ENCODE results near the gene UFSP2. TPM values are rescaled to one million over a fixed set of nuclear protein-coding genes. Genes with fewer than 3 reads are reported as not detected.

Gene UFSP2
- total and polyA plus RNA-seq, 2 donors (not counting 1 experiment from before 2014, with no cell fraction given), result 43.1 to 43.2 TPM

DNA sequence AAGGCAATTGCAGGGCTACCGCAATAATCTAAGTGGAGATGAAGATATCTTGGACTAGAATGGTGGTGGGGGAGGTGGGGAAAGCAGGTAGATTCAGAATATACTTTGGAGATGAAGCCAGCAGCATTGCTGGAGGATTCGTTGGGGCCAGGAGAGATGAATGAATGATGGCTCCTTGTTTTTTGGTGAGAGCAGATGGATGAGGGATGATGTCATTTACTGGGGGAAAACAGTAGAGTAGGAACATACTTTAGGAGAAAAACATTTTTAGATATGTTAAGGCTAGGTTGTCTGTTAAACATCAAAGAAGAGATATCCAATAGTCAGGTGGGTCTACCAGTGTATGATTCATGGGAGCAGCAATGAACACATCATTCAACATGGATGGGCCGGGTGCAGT lies 39.9 kb upstream of the UFSP2 start:
- H3K4me2 ChIP-seq (ENCODE audit: extremely low read depth, insufficient read depth, low read length), result no peak overlapping the region
- H3K9me3 ChIP-seq (ENCODE audit: control insufficient read depth, insufficient read depth, low read depth, low read length), result no peaks in the 10 kb centered on the region
- no peak overlapping the region for H3K4me3 ChIP-seq (replicated peaks in 1 of 4; ENCODE audit: control extremely low read depth in 1 of 4, insufficient read depth in 1 of 4, low read depth in 3 of 4, low read length in 4 of 4)
- H2AFZ ChIP-seq (ENCODE audit: low read length), result no peak overlapping the region
- no peaks in the 10 kb centered on the region for H3K36me3 ChIP-seq (ENCODE audit: control insufficient read depth, insufficient read depth, low read length)
- no peak for DNase-seq (ENCODE audit: low read depth in 2 of 2)
- TF ChIP-seq, protein P1, sequence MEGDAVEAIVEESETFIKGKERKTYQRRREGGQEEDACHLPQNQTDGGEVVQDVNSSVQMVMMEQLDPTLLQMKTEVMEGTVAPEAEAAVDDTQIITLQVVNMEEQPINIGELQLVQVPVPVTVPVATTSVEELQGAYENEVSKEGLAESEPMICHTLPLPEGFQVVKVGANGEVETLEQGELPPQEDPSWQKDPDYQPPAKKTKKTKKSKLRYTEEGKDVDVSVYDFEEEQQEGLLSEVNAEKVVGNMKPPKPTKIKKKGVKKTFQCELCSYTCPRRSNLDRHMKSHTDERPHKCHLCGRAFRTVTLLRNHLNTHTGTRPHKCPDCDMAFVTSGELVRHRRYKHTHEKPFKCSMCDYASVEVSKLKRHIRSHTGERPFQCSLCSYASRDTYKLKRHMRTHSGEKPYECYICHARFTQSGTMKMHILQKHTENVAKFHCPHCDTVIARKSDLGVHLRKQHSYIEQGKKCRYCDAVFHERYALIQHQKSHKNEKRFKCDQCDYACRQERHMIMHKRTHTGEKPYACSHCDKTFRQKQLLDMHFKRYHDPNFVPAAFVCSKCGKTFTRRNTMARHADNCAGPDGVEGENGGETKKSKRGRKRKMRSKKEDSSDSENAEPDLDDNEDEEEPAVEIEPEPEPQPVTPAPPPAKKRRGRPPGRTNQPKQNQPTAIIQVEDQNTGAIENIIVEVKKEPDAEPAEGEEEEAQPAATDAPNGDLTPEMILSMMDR (conservative IDR thresholded peaks at IDR 0.05 in 1 of 2, IDR thresholded peaks at IDR 0.05 in 1 of 2; ENCODE audit: low read depth in 1 of 2, low read length in 2 of 2), result no peak
- no peaks in the 10 kb centered on the region for H4K20me1 ChIP-seq (ENCODE audit: control insufficient read depth, extremely low read depth, insufficient read depth, low read length)
- H3K4me1 ChIP-seq (ENCODE audit: control insufficient read depth, extremely low read depth, insufficient read depth, low read length), result no peaks in the 10 kb centered on the region
- H3K27me3 ChIP-seq (ENCODE audit: control insufficient read depth, insufficient read depth, low read length), result peaks cover 5% of the 10 kb centered on the region
- H3K27ac ChIP-seq (ENCODE audit: insufficient read depth, low read length), result no peak overlapping the region
- no peak overlapping the region for H3K9ac ChIP-seq (ENCODE audit: insufficient read depth, low read length)
- no peaks in the 10 kb centered on the region for H3K79me2 ChIP-seq (ENCODE audit: control insufficient read depth, insufficient read depth, low read length)

DNA sequence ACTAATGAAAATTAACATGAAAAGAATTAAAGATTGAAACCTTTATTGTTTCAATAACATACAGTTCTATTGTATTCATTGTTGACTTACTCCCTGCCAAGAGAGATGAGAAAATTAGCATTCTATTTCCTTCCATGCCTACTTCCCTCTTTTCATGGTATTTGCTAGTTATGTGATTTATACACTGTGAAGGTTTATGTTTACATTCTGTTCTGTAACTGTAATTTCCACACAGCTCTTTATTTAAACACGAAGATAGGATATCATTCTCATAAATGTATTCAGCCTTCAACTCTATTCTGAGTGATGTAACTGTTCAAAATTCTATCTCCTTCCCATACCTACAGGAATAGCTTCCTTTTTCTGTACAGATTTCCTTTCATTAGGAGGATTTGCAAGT lies 39.1 kb upstream of the UFSP2 start:
- Histone ChIP-seq H4K20me1 (ENCODE audit: control insufficient read depth, extremely low read depth, insufficient read depth, low read length) (no peaks in the 10 kb centered on the region), H3K4me1 (ENCODE audit: control insufficient read depth, extremely low read depth, insufficient read depth, low read length) (no peaks in the 10 kb centered on the region), H3K4me2 (ENCODE audit: extremely low read depth, insufficient read depth, low read length) (no peak overlapping the region), H3K9me3 (ENCODE audit: control insufficient read depth, insufficient read depth, low read depth, low read length) (no peaks in the 10 kb centered on the region), H3K27me3 (ENCODE audit: control insufficient read depth, insufficient read depth, low read length) (no peaks in the 10 kb centered on the region), H3K9ac (ENCODE audit: insufficient read depth, low read length) (no peak overlapping the region), H3K36me3 (ENCODE audit: control insufficient read depth, insufficient read depth, low read length) (no peaks in the 10 kb centered on the region), H3K4me3 (replicated peaks in 1 of 4; ENCODE audit: control extremely low read depth in 1 of 4, insufficient read depth in 1 of 4, low read depth in 3 of 4, low read length in 4 of 4) (no peak overlapping the region), H3K27ac (ENCODE audit: insufficient read depth, low read length) (no peak overlapping the region), H2AFZ (ENCODE audit: low read length) (no peak overlapping the region), H3K79me2 (ENCODE audit: control insufficient read depth, insufficient read depth, low read length) (no peaks in the 10 kb centered on the region)
- DNase-seq (ENCODE audit: low read depth in 2 of 2), result peak in 1 of 2 donors; percentile 47
- no peak for TF ChIP-seq EZH2 (IDR thresholded peaks at IDR 0.05; ENCODE audit: low read length, missing control alignments)
- TF ChIP-seq, protein P1 (conservative IDR thresholded peaks at IDR 0.05 in 1 of 2, IDR thresholded peaks at IDR 0.05 in 1 of 2; ENCODE audit: low read depth in 1 of 2, low read length in 2 of 2), result no peak

DNA sequence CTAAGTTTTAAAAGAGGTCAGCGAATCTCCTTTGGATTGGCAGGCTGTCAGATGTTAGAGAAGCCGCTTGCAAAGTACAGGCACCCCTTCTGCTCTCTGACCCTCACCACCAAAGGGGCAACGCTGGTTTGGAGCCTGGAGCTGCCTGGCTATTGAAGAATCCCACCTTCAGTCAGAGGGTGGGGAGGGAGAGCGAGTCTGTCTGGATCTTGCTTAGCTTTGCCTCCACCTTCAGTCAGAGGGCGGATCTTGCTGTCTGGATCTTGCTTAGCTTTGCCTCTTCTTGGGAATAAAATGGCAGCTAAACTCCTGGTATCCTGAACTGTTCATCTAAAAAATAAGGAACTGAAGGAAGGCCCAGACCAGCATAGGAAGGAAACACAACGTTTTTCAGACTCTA lies 38.4 kb upstream of the UFSP2 start:
- TF ChIP-seq, protein P1 (conservative IDR thresholded peaks at IDR 0.05 in 1 of 2, IDR thresholded peaks at IDR 0.05 in 1 of 2; ENCODE audit: low read depth in 1 of 2, low read length in 2 of 2), result no peak
- no peak for TF ChIP-seq EZH2 (IDR thresholded peaks at IDR 0.05; ENCODE audit: low read length, missing control alignments)
- DNase-seq (ENCODE audit: low read depth in 2 of 2), result no peak
- Histone ChIP-seq H2AFZ (ENCODE audit: low read length) (no peak overlapping the region), H3K9me3 (ENCODE audit: control insufficient read depth, insufficient read depth, low read depth, low read length) (no peaks in the 10 kb centered on the region), H3K79me2 (ENCODE audit: control insufficient read depth, insufficient read depth, low read length) (no peaks in the 10 kb centered on the region), H3K4me3 (replicated peaks in 1 of 4; ENCODE audit: control extremely low read depth in 1 of 4, insufficient read depth in 1 of 4, low read depth in 3 of 4, low read length in 4 of 4) (no peak overlapping the region), H3K27ac (ENCODE audit: insufficient read depth, low read length) (no peak overlapping the region), H3K27me3 (ENCODE audit: control insufficient read depth, insufficient read depth, low read length) (no peaks in the 10 kb centered on the region), H3K4me2 (ENCODE audit: extremely low read depth, insufficient read depth, low read length) (no peak overlapping the region), H3K36me3 (ENCODE audit: control insufficient read depth, insufficient read depth, low read length) (no peaks in the 10 kb centered on the region), H4K20me1 (ENCODE audit: control insufficient read depth, extremely low read depth, insufficient read depth, low read length) (no peaks in the 10 kb centered on the region), H3K4me1 (ENCODE audit: control insufficient read depth, extremely low read depth, insufficient read depth, low read length) (no peaks in the 10 kb centered on the region), H3K9ac (ENCODE audit: insufficient read depth, low read length) (no peak overlapping the region)
